HG02885 (cell line): Measurements from ENCODE around the gene SLAMF8.

Experiments
- ATAC-seq: cut with Tn5 transposase; IDR thresholded peaks from one replicate; pipeline ENCODE4 v1.9.1; 2021; ENCODE audit warnings: mild to moderate bottlenecking; ENCODE audit not compliant: unreplicated experiment, poor library complexity

The SLAMF8 gene

GRCh38 chr1:159845751-159846629 is 19.3 kb downstream of the SLAMF8 start:
- no peak for ATAC-seq

- ATAC-seq = no peak
These were observed 20.6 kb downstream of the SLAMF8 start for GRCh38 chr1:159847231-159847630.

GRCh38 chr1:159848326-159848725 is 21.7 kb downstream of the SLAMF8 start:
- no peak for ATAC-seq

DNA sequence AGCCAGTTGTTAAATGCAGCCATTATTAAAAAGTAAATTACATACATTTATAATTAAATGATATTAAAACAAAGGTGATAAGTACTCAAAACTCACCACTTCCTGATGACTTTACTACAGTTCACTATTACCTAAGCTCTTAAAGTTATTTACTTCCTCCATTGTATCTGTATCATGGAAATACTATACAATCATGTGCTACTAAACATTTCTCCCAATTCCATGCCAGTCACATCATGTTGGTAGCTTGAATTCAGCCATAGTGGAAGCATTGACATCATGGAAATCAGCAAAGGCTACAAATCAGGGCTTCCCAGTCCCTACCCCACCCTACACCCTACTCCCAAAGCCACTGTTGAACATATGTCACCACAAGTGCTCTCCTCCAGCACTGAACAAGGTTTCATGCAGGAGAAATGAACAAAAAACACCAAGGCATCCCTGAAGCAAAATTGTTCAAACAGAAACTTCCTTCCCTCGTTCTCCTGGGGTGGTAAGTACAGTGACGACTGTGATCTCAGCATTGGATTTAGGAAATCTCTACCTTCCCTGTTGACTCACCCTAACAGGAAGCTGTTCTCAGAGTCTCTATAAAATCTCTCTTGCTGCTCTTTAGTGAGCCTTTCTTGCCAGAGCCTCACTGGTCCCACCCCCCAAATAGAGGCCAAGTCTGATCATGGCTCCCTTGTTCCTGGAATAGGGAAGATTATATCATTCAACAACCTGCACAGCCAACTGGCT is 23.1 kb downstream of the SLAMF8 start:
- ATAC-seq = no peak

DNA sequence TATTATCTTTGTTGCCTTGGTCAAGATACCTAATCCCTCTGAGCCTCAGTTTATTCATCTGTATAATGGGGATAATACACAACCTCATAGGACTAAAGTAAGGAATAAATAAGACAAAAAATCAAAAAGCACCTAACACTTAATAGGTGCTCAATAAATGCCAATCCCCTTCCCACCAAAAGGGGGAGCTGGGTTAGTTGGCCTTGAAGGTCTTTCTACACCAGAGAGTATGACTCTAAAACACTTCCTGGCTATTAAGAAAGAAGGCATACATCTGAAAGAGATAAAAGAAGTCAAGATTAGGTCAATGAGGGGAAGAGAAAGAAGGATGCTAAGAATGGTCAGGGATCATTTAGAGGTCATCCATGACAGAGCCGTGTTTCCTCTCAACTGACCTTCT is 24.7 kb downstream of the SLAMF8 start:
- no peak for ATAC-seq

GRCh38 chr1:159853417-159854115 is 26.9 kb downstream of the SLAMF8 start:
- no peak for ATAC-seq

GRCh38 chr1:159854116-159854692 is 27.5 kb downstream of the SLAMF8 start:
- ATAC-seq = peak; percentile 23

GRCh38 chr1:159854693-159855192 is 28.1 kb downstream of the SLAMF8 start:
- peak; percentile 93 for ATAC-seq

DNA sequence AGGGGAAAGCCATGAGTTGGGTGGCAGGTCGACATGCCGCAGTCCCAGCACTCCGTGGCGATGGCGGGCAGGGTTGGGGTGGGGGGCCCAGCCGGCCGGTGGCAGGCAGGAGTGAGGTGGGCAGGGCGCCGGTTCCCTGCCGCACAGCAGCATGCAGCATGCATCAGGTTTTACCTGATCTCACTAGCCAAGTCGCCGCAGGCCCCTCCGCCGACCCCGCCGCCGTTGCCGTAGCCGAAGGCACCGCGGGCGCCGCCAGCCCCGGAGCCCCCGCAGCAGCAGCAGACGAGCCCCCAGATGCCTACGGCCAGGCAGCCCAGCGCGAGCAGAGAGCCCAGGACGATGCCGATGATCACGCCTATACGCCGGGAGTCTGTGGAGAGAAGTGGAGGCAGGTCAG is 29.0 kb downstream of the SLAMF8 start:
- ATAC-seq = no peak

DNA sequence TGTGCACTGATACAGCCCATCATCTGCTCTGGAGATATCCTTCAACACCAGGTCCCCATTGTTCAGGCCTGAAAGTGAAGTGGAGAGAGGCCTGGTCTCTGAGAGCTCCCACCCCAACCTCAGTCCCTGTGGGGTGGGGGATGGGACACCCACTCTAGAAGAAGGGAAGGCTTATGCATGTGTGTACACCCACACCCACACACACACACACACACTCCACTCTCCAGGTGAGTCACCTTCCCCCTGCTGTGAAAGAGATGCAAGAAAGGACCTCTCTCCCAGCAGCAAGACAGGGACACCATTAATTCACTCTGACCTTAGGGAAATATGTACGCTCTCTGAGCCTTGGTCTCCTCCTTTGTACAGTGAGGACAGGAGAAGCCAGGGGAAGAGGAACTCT is 29.9 kb downstream of the SLAMF8 start:
- ATAC-seq = no peak

- ATAC-seq = no peak
These were observed 31.2 kb downstream of the SLAMF8 start for GRCh38 chr1:159857889-159858288.

DNA sequence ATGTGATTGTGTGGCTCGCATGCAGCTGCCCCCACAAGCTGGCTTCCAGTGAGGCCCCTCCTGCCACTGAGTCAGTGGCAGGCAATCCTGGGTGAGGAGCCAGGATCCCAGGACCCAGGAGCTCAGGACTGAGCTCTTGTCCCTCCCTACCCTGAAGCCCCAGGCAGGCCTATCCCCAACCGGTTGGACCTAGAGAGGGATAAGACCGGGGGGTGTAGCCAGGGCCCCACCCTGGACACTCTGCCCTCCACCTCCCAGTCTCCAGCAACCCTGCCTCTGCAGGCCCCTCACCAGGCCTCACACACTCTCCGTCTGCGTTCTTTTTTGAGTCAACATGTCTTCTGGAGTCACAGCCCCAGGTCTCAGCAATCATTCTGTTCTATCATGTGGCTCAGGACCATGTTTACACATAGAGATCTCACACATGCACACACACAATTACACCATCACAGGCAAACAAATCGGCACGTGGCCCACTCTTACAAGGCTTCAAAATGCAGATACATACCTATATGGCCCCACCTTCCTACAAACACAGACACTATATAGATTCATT is 33.2 kb downstream of the SLAMF8 start:
- ATAC-seq = no peak

DNA sequence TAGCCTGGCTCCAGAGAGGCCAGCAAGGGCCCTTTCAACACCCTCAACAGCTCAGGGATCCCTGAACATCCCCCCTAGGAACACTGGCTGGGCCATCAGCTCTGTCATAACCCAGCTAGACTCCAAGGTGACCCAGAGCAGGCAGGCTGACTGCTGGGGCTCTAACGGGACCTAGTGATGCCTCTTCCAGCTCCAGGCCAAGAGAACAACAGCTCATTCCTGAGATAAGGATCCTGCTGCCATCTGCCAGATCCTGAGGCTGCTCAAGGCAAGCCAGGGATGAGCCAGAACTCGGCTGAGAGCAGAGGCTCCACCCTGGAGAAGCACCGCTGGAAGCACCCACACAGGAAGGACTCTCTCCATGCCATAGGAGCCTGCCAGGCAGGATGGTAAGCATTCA is 33.8 kb downstream of the SLAMF8 start:
- ATAC-seq = no peak

GRCh38 chr1:159861218-159861617 is 34.5 kb downstream of the SLAMF8 start:
- ATAC-seq = no peak

DNA sequence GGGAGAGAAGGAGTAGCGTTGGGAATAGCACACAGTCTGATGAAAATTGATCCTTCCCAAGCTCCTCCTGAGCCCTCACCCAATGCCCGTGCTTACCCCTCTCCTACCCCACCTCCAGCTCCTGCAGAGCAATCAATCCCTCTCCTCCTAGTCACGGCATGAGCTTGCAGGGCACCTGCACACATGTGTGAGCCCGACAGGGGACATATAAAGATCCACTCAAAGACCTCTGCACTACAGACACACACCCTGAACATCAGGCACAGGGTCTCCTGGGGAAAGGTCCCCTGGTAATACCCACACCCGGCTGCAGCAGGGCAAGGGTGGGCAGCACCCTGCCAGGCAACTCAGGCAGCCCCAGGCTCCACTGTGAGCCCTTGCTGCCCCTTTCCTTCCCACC is 35.4 kb downstream of the SLAMF8 start:
- no peak for ATAC-seq

GRCh38 chr1:159862557-159862956 is 35.9 kb downstream of the SLAMF8 start, which contains the start of gene VSIG8:
VSIG8 (minus strand) TSS chr1:159862657; CDS start chr1:159862521, 136 bp downstream.
- no peak for ATAC-seq

GRCh38 chr1:159864262-159864661 is 37.6 kb downstream of the SLAMF8 start:
- no peak for ATAC-seq

GRCh38 chr1:159866066-159866465 is 39.4 kb downstream of the SLAMF8 start:
- ATAC-seq = no peak

- no peak for ATAC-seq
These were observed 40.4 kb downstream of the SLAMF8 start for GRCh38 chr1:159866905-159867663.
